GM21825 (cell line): ENCODE measurements around the gene PCK2.
A peak's percentile ranks its signal among the peaks of the same experiment; 100 is the strongest.

Experiments used
- ATAC-seq: cut with Tn5 transposase; IDR thresholded peaks from one replicate; pipeline ENCODE4 v1.9.1; 2021; ENCODE audit warnings: mild to moderate bottlenecking, moderate library complexity; ENCODE audit not compliant: unreplicated experiment

PCK2 gene

DNA sequence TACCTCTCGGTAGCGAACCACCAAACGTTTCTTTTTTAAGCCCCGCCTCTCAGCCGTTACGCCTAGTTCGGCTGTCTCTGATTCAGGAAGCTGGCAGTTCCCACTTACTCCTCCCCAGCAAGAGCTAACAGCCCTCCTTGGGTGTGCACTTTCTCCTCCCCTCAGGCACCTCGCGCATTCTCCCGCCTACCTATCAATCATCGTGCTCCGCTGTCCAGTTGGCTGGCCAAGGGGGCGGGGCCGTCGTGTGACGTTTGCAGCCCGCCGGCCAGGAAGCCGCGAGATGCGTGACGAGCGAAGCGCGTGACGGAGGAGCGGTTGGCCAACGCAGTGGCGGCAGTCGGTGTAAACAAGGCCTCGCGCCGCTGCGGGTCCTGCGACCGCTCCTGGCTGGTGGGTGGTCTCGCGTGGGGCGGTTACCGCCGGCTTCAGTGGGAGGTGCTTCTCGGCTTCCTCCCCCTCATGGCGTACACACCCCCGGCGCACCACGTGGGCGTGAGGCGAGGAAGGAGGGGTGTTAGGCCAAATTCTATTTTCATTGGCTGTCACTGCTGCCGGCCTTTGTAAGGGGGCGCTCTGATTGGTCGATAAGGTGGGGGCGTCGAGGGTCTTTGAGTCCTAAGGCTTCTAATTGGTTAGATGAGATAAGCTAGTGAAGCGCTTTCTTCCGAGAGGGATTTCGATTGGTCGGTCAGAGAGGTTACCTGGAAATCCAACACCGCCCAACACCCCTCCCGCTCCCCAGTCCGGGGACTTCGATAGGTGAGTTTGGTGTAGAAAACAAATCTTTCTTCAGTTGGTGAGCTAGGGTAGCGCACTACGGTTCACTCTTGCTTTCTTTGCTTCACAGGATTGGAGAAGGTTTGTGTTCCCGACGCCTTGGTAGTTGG lies 20.7 kb downstream of the PCK2 start, which contains the start of the genes DCAF11 and NRL:
TSS of gene DCAF11 (plus strand) at position 246 of the 890 bp plus-strand sequence. CDS start 818 bp downstream, outside the sequence.
TSS of gene NRL (minus strand) at position 418 of the 890 bp plus-strand sequence. CDS start 32,101 bp downstream, outside the sequence.
- ATAC-seq, result peak; percentile 75

DNA sequence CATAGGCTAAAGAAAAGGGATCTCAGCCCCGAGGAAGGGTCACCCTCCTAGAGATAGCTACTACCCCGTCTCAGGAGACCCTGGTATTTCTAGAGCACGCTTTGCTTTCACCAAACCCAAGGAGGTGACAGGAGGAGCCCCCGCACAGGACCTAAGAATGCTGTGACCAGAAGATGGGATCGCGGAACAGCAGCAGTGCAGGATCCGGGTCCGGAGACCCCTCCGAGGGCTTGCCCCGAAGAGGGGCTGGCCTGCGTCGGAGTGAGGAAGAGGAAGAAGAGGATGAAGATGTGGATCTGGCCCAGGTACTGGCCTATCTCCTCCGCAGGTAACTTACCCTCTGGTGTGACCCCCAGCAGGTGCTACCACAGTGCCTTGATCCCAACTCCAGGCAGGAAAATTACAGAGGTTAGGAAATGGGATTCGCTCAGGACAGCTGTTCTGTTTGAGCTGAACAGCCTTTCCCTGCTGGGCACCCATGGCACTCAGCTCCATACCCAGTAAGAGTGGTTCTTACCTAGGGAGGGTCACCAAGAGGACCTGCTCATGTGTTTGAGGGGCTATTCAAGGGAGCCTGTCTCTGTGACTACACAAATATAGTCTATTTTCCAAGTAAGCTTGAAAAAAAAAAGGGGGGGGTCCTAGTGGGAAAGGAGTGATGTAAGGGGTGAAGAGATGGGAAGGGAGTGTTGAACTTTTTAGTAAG lies 21.5 kb downstream of the PCK2 start:
- no peak for ATAC-seq

DNA sequence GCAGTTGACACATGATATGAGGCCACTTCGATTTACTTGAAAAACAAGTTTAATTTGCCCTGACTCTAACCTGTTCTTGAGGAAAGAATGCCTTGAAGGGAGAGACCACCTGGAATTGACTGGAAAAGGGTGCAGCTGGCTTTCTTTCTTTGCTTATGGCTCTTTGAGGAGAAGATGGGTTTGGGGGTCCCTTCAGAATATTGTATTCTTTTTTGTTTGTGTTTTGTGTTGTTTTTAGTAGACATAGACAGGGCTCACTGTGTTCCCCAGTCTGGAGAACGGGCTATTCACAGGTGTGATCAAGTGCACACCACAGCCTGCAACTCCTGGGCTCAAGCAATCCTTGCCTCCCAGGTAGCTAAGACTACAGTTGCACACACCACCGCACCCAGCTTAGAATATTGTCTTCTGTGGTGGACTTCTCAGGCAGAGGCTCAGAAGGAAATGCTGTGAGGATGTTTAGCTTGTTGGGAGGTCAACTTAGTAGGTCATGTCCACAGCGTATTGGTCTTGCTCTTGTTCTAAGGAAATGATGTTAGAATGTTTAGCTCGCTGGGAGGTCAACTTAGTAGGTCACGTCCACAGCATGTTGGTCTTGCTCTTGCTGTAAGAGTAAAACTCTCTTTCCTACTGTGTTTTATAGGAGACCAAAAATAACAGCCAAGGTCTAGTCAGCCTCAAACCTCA lies 22.2 kb downstream of the PCK2 start:
- no peak for ATAC-seq

DNA sequence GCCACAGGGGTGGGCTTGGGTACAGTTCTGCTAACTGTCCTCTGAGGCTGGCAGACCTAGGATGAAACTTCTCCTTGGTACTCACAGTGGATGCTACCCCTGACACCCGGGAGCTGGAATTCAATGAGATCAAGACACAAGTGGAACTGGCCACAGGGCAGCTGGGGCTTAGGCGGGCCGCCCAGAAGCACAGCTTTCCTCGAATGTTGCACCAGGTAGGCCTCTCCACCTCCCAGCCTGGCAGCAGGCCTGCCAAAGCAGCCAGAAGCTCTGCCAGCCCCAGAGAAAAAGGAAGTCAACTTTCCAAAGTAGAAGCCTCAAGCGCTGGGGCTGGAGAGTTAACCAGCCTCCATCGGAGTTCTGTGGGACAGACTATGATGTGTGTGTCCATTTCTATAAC lies 23.1 kb downstream of the PCK2 start:
- ATAC-seq, result no peak

DNA sequence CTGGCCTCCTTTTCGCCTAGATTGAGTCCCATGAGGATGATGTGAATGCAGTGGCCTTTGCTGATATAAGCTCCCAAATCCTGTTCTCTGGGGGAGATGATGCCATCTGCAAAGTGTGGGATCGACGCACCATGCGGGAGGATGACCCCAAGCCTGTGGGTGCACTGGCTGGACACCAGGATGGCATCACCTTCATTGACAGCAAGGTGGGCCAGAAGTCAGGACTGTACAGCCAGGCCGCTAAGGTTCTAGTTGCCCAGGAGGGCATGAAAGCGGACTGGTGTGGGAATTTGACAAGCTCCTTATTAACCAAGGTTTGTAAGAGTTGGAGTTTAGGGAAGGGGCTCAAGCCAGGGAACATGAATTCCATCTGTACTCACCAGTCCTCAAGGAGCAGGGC lies 25.6 kb downstream of the PCK2 start:
- ATAC-seq, result no peak

DNA sequence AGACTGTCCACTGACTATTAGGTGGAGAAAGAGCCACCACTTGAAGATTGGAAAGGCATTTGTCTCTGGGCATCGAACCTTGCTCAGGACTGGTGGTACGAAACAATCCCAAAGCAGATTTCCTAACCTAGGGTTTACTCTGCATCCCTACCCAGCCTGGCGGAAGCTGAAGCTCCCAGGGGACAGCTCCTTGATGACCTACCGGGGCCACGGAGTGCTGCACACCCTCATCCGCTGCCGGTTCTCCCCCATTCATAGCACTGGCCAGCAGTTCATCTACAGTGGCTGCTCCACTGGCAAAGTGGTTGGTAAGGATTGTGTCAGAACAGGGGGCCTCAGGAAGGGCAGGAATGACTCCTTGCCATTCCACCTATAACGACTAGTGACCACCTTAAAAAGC lies 27.1 kb downstream of the PCK2 start:
- ATAC-seq, result no peak

DNA sequence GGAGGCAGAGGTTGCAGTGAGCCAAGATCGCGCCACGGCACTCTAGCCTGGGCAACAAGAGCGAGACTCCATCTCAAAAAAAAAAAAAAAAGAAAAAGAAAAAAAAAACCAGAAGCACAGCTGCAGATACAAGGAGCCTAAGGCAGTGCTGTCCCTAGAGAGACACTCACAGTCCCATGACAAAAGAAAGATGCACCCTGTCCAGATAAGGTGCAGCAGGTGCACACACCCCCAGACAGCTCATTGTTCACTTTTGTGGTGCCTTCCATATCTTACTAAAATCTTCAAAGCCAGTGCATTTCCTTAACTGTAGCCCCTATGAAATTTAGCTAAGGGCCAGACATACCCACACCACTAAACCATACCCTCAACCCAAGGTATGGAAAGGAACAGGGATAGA lies 28.3 kb downstream of the PCK2 start:
- ATAC-seq, result no peak

DNA sequence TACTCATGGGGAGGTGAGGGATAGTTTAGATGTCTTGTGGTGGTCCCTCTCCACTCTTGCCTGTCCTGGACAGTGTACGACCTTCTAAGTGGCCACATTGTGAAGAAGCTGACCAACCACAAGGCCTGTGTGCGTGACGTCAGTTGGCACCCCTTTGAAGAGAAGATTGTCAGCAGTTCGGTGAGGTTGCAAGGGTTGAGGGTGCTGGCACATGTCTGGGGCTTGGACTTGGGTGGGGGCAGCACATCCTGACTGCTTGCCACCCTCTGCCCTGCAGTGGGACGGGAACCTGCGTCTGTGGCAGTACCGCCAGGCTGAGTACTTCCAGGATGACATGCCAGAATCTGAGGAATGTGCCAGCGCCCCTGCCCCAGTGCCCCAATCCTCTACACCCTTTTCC lies 28.8 kb downstream of the PCK2 start:
- no peak for ATAC-seq

DNA sequence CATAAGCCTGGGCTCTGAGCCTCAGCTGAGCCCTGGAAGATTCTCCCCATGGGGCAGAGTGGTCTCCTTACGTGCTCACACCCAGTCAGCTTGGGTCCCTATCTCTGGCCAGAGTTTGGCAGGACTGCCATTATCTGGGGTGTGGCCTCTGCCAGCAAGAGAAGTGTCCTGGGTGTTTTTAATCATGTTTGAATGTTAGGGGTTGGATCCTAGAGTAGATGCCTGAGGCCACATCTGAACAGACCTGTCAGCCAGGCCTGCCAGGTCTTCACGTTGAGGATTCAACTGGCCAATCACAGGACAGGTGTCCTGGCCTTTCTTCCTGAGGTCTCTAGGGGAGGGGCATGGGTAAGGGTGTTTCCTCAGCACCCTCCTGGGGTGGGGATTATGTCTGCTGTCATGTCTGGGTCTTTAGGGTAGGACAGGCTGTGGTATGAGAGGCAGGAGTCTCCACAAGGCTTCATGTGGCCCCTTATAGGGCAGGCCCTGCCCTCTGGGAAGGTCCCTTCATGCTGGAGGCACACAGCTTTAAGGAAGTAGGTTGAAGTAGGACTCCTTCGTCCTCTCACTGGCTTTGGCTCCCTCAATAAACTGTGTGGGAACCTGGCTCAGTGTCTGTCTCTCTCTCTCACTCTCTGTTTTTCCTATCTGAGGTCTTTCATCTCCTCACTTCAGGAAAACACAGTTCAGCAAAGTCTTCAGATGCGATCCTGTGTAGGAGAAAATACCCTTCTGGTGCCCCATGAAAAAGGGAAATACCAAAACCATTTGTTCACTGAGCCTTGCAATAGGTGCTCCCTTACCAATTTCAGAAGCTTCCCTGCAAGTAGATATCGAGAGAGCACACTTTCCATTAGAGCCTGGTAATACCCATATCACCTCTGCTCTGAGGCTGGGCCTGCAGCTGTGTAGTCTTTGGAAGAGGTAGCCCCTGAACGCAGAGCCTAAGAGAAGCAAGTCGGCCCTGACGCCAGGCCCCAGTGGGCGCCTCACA lies 29.6 kb downstream of the PCK2 start:
- ATAC-seq, result peak; percentile 67

DNA sequence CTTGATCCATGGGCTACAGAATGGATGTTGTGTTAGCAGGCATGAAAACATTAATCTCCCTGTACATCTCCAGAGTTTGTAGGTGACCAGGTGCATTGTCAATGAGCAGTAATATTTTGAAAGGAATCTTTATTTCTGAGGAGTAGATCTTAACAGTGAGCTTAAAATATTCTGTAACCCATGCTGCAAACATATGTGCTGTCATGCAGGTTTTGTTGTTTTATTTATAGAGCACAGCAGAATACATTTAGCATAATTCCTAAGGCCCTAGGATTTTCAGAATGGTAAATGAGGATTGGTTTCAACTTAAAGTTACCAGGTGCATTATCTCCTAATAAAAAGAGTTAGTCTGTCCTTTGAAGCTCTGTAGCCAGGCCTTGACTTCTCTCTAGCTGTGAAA lies 32.8 kb downstream of the PCK2 start:
- no peak for ATAC-seq

DNA sequence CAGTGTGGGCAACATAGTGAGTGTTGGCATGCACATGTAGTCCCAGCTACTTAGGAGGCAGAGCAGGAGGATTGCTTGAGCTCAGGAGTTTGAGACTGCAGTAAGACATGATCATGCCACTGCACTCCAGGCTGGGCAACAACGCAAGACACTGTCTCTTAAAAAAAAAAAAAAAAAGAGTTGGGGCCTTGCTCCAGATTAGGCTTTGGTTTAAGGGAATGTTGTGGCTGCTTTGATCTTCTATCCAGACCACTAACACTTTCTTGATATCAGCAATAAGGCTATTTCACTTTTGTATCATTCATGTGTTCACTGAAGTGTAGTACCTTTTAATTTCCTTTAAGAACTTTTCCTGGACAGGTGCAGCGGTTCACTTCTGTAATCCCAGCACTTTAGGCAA lies 33.6 kb downstream of the PCK2 start:
- ATAC-seq, result no peak

DNA sequence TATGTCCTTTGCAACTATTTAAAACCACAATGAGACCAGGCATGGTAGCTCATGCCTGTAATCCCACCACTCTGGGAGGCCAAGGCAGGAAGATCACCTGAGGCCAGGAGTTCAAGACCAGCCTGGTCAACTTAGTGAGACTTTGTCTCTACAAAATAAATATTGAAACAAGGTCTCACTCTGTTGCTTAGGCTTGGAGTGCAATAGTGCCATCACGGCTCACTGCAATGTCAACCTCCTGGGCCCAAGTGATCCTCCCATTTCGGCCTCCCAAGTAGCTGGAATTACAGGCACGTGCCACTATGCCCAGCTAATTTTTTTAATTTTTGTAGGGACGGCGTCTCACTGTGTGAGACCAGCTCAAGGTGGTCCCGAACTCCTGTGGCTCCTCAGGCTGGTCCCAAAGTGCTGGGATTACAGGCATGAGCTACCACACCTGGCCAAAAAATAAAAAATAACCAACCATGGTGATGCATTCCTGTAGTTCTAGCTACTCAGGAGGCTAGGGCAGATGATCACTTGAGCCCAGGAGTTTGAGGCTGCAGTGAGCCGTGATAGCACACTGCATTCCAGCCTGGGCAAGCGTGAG lies 35.4 kb downstream of the PCK2 start:
- no peak for ATAC-seq

DNA sequence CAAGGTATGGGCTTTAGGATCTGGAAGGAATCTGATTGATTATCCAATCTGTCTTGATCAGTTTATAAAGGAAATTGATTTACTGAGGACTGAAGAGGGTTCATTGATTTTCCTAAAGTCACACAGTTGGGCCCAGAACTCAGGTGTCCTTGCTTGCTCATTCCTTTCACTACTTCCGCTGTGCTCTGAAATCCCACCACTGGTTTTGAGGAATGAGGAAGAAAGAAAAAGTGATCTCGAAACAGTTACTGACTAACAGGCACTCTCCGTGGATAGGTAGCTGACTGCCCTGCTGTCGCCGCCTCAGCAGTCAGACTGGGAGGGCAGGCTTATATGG lies 36.2 kb downstream of the PCK2 start, which contains the start of gene FITM1:
TSS of gene FITM1 (plus strand) at position 280 of the 337 bp plus-strand sequence. CDS start 905 bp downstream, outside the sequence.
- ATAC-seq, result no peak

DNA sequence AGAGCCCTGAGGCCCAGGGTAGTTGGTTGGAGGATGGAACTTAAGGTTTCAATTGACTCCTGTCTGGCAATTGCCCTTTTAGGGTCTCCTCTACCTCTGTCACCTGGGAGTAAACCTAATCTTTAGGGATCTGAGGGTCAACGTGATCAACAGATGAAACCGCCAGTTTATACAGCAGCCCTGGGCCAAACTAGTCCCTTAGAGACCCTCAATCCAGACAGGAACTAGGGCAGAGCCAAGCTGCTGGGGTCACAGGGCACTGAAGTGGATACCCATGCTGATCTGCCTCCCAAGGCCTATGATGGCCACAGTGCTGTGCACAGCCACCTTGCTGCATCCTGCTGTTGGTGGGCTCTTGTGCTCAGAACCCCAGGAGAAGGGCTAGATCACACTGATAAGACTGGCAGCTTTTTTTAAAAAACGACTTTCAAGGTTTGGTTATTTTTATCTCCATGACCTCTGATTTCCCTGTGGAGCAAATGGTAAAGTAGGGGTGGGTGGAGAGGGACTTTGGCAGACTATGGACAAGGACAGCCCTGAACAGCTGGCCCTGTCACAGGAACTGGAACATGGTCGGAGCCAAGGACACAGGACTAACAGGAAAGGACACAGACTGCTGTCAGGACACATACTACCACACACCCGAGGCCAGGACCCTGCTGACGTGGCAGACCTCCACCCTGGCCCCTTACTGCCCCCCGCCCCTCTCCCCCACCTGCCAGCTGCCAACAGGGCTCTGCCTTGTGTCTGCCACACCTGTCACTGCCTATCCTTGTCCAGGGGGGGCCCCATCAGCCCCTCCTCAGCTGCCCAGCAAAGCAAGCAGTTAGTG lies 36.8 kb downstream of the PCK2 start:
- ATAC-seq, result no peak

DNA sequence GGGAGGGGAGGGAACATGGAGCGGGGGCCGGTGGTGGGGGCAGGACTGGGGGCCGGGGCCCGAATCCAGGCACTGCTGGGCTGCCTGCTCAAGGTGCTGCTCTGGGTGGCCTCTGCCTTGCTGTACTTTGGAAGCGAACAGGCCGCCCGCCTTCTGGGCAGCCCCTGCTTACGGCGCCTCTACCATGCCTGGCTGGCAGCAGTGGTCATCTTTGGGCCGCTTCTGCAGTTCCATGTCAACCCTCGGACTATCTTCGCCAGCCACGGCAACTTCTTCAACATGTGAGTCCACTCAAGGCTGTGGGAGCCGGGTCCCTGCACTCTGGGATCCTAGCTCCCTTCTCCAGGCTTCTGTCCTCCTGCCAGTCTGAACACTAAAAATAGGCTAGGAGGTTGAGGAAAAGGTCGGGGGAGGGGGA lies 37.4 kb downstream of the PCK2 start:
- no peak for ATAC-seq

DNA sequence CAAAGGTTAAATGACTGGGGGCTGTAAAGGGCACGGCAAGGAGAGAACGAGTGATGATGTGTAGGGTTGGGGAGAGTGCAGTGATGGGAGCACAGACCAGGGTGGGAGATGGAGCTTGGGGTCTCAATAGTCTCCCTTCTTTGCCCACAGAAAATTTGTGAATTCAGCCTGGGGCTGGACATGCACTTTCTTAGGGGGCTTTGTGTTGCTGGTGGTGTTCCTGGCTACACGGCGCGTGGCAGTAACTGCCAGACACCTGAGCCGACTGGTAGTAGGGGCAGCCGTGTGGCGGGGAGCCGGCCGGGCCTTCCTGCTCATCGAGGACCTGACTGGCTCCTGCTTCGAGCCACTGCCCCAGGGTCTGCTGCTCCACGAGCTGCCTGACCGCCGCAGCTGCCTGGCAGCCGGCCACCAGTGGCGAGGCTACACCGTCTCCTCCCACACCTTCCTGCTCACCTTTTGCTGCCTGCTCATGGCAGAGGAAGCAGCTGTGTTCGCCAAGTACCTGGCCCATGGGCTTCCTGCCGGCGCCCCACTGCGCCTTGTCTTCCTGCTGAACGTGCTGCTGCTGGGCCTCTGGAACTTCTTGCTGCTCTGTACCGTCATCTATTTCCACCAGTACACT lies 38.1 kb downstream of the PCK2 start:
- ATAC-seq, result no peak

DNA sequence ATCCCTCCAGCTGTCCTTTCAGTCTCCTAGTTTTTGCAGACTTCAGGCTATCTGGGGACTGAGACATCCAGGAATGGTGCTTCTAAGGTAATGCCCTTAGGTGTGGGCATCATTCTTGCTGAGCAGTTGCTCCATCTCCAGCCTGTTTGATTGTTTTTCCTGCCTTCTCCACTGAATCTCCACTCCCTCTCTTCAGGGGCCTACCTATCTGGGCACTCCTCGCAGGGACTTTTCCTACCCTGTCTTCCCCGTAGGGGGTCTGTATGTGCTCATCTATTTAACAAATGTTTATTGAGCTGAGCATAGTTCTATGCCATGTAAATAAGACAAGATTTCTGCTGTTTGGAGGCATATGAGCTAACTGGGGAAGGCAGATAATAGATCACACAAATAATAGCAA lies 38.9 kb downstream of the PCK2 start:
- no peak for ATAC-seq

DNA sequence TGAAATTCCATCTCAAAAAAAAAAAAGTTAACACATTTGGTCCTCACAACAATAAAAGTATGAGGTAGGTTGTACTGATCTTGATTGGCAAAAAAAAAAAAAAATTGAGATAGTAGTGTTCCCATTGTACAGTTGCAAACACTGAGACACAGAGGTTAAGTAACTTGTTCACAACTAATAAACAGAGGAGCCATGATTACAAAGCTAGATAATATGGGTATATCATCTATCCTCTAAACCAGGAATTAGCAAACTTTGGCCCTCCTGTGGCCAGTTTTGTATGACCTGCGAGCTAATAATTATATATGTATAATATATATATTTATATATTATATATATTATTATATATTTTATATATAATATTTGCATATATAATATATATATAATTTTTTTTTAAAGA lies 39.6 kb downstream of the PCK2 start:
- no peak for ATAC-seq

DNA sequence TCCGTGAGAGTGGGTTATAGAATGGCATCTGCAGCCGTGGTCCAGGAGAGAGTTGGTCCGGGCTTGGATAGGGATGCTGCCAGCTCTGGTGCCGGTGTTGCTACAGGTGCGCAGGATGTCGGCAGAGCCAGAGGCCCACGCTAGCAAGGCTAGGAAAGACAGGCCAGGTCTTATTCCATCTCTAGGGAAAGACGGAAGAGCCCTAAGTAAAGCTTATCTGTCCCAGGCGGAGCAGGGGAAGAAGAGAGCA lies 41.4 kb downstream of the PCK2 start:
- ATAC-seq, result no peak
